Measurements from ENCODE around the gene AQP6.

- TF ChIP-seq POLR2A (IDR thresholded peaks at IDR 0.05; ENCODE audit: low read depth, low read length), result no peak
- TF ChIP-seq POU2F2 (IDR thresholded peaks at IDR 0.05; ENCODE audit: low read depth, low read length), result no peak
These were observed 31.9 kb downstream of the AQP6 start for GRCh38 chr12:50004696-50005095.

Data from GM12891 (cell line).